HG03280 (cell line): ENCODE measurements around the gene DOCK9.

Experiments
- ATAC-seq: cut with Tn5 transposase; IDR thresholded peaks from one replicate; pipeline ENCODE4 v1.9.1; 2021; ENCODE audit warnings: mild to moderate bottlenecking, moderate library complexity; ENCODE audit not compliant: unreplicated experiment

DOCK9 gene

GRCh38 chr13:98890925-98891324, 86.9 kb downstream of the DOCK9 start:
- ATAC-seq = no peak

DNA sequence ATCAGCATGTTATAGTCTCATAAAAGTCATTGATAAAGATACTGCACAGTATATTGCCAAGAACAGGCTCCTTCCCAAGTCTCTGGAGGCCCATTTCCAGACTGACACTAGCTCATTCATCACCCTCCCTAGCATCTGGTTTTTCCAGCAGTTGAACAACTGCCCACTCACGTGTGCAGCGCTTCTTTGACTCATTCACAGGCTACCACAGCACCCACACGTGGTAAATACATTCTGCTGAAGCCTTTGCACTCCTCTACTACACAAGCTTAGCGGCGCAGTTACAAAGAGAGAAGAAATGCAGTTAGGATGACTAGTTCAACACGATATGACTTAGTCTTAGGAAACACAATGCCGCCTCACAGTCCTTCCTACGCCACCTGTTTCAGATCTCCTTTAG, 87.7 kb downstream of the DOCK9 start:
- ATAC-seq = no peak

DNA sequence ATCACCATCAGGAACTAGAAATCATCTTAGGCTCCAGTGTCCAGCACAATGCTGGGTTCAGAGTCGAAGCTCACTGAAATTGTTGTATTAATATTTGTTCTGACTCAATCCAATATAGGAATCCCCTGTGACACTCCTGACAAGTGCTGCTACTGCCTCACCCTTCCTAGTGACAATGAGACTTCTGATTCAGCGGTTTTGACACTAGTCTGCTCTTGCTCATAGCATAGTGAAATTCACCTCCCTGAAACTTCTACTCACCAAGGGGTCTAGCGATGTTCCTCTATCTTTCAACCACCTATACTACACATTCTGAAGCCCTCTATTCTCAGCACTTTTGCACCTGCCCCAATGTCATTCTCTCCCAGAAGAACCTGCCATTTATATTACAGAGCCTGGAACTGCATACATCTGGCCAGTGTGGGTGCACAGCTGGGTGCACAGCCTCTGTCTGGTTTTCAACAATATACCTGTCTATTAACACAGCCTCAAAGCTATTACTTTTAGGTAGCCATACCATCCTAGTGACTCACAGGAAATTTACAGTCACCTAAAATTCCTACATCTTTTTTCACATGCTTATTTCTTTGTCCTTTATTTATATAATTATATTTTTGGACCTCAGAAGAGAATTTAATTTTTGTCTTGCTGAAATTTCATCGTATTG, 88.3 kb downstream of the DOCK9 start:
- ATAC-seq = no peak

- ATAC-seq = no peak
Observed at GRCh38 chr13:98888890-98889279, 89.0 kb downstream of the DOCK9 start.

DNA sequence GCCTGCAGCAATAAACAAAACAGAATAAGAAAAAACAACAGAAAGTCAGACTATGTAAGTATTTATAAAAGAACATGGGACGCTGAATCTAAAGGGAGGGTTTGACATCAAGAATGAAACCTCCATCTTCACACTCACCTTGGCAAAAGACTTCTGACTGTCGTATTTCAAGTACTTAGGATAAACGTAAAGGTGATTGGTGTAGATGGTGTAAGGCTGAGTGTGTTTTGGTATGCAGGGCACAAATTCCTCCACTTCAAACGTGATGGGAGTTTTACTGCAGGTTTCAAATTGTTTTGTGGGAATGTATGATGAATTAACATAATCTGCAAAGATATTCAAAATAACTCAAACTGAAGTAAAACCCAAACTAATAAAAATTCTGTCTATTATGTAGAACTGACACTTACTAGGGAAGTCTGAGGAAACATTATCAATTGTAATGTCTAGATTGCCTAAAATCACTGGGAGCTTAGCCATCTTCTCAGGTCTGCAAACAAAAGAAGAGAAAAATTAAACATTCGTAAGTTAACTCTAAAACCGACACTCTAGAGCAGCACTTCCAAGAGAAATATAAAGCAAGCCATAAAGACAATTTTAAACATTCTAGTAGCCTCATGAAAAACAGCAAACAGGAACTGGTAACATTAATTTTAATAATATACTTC, 89.5 kb downstream of the DOCK9 start:
- ATAC-seq = no peak

DNA sequence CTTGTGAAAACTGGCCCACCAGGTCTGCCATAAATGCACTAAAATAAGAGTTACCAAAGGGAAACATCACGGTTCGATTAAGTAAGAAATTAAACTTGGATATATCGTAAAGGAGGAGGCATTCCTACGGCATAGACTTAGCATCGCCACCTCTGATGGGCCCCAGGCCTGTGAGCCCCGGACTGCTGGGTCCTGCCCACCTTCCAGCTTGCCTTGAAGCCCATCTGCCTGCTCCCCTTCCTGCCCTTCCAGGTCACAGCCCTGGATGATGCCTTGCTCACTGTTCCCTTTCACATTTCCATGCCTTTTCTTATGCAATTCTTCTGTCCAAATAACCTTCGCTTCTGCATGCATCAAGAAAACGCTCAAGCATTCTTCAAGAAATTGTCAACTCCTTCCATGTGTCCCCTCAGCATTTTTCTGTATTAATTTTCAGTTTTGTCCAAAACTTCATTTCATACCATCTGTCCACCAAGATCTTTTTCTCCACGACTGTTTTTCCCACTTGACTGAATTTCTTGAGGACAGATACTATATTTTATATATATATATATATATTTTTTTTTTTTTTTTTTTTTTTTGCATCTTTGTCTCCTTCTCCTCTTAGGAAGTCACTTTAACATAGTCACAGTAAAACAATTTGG, 91.2 kb downstream of the DOCK9 start:
- no peak for ATAC-seq

GRCh38 chr13:98885600-98885999, 92.3 kb downstream of the DOCK9 start:
- ATAC-seq = no peak

DNA sequence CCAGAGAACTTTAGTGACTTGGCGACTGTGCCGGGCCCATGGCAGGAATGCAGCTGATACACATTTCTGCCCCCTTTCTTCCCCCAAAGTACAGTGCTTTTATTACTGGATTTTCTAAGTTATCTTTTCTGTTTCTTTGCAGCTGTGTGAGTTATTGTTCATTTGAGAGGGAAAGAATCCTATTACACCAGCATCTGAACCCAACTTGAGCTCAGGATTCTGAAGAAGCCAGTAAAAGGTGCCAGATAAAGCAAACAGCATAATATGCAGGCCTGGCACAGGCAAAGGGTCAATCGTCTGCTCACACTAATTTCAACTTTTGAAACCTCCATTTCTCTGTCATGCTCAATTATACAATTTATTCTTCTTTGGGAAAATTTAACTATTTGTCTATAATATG, 93.9 kb downstream of the DOCK9 start:
- ATAC-seq = no peak

- no peak for ATAC-seq
Observed at GRCh38 chr13:98881390-98881789, 96.5 kb downstream of the DOCK9 start.

DNA sequence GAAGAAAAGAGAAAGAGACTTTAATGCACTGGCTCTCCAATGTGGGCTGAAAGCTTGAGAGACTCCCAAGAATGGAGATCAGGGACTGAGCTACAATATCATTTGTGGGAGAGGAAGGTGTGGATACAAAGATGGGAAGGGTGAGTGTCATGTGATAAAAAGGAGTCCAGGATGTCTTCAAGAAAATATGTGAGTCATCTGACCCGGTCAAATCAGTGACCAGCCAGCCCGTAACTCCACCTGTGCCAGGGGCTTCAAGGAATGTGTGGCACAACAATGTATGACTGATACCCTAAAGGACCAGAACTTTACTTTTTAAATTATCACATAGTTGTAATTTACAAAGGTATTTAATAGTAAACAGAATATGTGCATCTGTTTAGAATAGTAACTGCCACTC, 97.2 kb downstream of the DOCK9 start:
- no peak for ATAC-seq

DNA sequence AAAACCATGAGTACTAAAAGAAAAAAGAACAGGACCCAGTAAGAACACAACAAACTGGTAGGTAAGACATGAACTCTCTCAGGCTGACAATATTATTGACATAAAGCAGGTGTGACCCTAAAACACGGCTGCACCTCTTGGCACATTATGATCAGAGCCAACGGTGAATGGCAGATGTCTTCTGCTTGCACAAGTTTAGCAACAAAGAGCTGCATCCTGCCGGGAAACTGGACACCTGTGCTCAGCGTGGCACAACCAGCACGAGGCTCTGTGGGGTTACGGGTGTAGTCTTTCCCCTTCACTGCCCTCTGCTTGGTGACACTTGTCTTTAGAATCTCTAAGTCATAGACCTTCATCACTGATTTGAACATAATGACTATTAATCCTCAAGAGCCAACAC, 97.9 kb downstream of the DOCK9 start:
- no peak for ATAC-seq

DNA sequence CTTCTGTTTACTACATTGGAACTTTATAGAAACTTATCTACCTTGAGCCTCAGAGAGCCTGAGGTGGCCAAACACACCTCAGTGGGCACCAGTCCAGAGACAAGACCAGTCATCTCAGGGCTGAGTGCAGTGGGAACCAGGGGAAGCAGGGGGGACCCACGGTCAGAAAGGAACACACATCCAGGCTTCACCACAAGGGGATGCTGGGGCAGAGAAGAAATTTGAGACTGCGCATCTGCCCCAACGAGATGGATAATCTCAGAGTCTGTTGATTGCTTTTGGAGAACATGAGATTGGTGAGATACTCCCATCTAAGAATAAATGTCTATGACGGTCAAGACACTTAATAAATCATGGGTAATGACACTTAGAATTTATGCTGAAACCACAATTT, 98.7 kb downstream of the DOCK9 start:
- no peak for ATAC-seq

DNA sequence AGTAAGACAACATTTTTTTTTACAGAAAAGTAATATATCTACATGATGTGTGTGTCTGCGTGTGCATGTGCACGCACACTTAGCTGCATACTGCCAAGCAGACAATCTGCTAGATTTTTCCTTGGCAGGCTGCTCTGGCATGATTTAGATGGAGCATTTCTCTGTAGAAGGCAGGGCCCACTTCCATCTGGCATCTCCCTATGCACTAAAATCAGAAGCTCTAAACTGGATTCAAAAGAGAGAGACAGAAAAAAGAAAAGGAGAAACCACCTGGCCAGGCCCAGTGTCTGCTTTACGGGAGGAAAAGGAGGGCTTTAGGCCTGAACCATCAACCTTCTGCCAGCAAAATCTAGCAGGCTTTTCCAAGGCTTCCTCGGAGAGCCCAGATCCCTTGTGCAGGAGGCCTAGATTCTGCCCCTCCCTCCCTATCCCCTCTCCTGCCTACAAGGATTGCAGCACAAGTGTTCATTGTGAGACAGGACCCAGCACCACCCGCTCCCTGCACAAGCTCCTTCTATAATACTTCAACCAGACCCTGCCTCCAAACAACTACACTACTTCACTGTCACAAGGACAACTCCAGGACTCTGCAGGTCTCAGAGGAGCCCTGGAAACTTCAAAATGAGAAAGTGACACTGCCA, 99.3 kb downstream of the DOCK9 start:
- ATAC-seq = no peak

DNA sequence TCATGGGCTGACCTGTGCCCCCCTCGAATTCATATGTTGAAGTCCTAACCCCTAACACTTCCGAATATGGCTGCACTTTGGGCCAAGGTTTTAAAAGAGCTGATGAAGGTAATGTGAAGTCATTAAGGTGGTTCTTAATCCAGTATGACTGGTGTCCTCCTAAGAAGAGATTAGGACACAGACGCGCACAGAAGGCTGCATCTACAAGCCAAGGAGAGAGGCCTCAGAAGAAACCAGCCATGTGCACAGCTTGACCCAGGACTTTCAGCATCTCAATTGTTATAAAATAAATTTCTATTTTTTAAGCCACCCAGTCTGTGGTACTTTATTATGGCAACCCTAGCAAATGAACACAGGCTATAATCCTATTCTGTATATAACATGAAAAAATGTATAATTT, 99.9 kb downstream of the DOCK9 start:
- no peak for ATAC-seq

GRCh38 chr13:98877466-98877865, 100.4 kb downstream of the DOCK9 start:
- ATAC-seq = no peak

DNA sequence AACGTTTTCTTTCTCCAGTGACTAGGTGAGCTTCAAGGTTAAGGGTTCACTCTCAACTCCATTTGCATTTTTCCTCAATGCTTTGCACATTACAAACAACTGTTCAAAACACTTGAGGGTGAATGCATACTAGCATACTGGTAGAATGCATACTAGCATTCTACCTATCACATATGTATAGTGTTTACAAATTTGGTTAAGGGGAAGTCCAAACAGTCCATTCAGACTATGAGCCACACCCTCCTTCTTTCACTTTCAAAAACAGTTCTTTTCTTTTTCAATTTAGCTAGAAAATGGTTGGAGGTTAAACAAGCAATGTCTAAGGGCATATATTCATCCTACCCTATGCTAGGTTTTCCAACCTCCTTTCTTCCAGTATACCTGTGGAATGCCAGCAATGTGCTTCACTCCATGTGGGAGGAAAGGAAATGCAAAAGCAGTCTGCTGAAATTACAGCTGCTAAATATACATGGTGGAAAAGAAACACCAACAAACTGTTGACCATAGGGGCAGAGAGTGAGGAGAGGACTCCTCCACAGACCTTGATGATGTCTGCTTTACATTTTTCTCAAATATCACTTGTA, 102.6 kb downstream of the DOCK9 start:
- ATAC-seq = peak; percentile 91

DNA sequence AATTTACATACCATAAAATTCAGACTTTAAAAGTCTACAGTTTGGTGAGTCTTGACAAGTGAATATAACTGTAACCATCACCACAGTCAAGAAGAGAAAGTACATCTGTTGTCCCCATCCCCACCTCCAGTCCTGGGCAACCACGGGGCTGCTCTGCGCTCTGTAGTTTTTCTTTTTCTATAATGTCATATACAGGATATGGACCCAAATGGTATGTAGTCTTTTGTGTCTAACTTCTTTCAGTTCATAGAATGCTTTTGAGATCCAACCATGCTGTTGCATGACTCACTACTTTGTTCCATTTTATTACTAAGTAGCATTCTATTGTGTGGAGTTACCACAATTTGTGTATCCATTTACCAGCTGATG, 103.9 kb downstream of the DOCK9 start:
- ATAC-seq = no peak

DNA sequence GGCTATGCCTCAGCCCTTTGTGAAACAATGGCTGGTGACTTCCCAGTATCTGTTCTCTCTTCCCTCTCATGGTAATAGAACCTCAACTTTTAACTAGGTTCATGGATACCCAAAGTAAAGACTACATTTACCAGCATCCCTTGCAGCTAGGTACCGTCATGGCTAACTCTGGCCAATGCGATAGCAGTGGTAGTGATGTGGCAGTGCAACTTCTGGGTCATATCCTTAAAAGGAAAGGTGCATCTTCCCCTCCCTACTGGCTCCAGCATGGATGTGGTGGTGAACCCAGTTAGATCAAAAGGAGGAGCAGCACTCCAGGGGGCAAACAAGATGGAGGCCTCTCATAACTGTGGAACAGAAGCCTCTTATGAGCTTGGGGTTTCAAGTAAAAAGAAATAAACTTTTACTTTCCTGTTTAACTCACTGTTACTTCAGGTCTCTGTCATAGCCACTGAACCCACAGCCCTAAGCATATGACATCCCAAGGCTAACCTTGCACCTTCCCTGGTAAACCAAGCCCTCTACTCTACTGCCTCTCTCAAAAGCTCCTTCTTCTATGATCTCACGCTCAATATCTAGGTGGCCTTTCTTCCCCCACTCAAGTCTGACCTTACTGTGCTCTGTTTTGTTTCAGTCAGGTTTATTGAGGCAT, 104.4 kb downstream of the DOCK9 start:
- ATAC-seq = no peak

DNA sequence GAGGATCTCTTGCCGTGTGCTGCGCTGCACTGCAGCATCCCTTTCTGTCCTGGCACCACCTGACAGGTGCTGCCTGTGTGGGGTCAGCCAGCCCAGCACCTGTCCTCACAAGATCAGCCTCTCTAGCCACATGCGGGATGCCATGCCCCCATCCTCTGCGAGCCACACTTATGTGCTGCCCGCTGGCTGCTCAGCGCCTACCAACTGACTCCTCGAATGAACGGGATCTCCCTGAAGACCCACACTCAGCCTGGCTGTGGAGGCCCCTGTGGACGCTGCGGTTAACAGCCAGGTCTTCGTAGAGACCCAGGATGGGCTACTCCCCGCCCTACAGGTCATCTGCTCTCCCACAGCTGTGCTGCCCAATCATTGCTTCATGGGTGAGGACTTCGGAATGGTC, 106.1 kb downstream of the DOCK9 start:
- ATAC-seq = no peak

- ATAC-seq = no peak
Observed at GRCh38 chr13:98869408-98870090, 108.3 kb downstream of the DOCK9 start.

- ATAC-seq = no peak
Observed at GRCh38 chr13:98868932-98869331, 108.9 kb downstream of the DOCK9 start.
